HG02840 (cell line): Measurements from ENCODE around the gene SLC5A10.

Source experiments
- ATAC-seq: cut with Tn5 transposase; IDR thresholded peaks from one replicate; pipeline ENCODE4 v1.9.1; 2021; ENCODE audit warnings: mild to moderate bottlenecking, moderate library complexity, moderate number of reproducible peaks; ENCODE audit not compliant: unreplicated experiment, low FRiP score

SLC5A10 gene

GRCh38 chr17:19000531-19001325 is 48.8 kb downstream of the SLC5A10 start:
- no peak for ATAC-seq

- no peak for ATAC-seq
Observed at GRCh38 chr17:19001907-19002590, 50.1 kb downstream of the SLC5A10 start.

GRCh38 chr17:19002805-19003542 is 51.0 kb downstream of the SLC5A10 start:
- ATAC-seq, result no peak

GRCh38 chr17:19003543-19004420 is 51.8 kb downstream of the SLC5A10 start:
- ATAC-seq, result no peak

- peak; percentile 78 for ATAC-seq
Observed at GRCh38 chr17:19004421-19005136, 52.6 kb downstream of the SLC5A10 start, which contains the start of gene FAM83G. Gene FAM83G, minus strand, starts transcription at chr17:19004764. Its CDS starts 723 bp downstream, at chr17:19004041.

GRCh38 chr17:19005137-19005773 is 53.3 kb downstream of the SLC5A10 start:
- no peak for ATAC-seq

- ATAC-seq, result no peak
Observed at GRCh38 chr17:19005789-19006430, 53.9 kb downstream of the SLC5A10 start.

GRCh38 chr17:19006698-19007097 is 54.7 kb downstream of the SLC5A10 start:
- no peak for ATAC-seq

- ATAC-seq, result no peak
Observed at GRCh38 chr17:19009970-19010369, 58.0 kb downstream of the SLC5A10 start.

- ATAC-seq, result no peak
Observed at GRCh38 chr17:19010729-19011505, 59.0 kb downstream of the SLC5A10 start.

- no peak for ATAC-seq
Observed at GRCh38 chr17:19011581-19011980, 59.6 kb downstream of the SLC5A10 start.

- ATAC-seq, result no peak
Observed at GRCh38 chr17:19012171-19013080, 60.5 kb downstream of the SLC5A10 start.

- no peak for ATAC-seq
Observed at GRCh38 chr17:19013226-19013625, 61.3 kb downstream of the SLC5A10 start.

GRCh38 chr17:19013806-19014627 is 62.1 kb downstream of the SLC5A10 start:
- no peak for ATAC-seq

- ATAC-seq, result no peak
Observed at GRCh38 chr17:19014628-19015215, 62.8 kb downstream of the SLC5A10 start.

- no peak for ATAC-seq
Observed at GRCh38 chr17:19015428-19015827, 63.5 kb downstream of the SLC5A10 start.
